Adrenal gland (tissue), 12 donors: Measurements from ENCODE around the gene RPRML. TPM values are rescaled to one million over a fixed set of nuclear protein-coding genes. Genes with fewer than 3 reads are reported as not detected.
"Not testable (repeated sequence)": the region's sequence is repeated elsewhere in the genome, so short reads cannot be mapped to it uniquely, and the experiment has no call there.

ENCODE experiments used
- DNase-seq, 7 donors: peaks; one replicate each; pipeline ENCODE4 v3.0.0-alpha.2; 2019 to 2020
- H3K27ac ChIP-seq, 5 donors: fragments of 200-600 bp; sonication (generic) in 4 of 5; 1 replicate in 3 of 5; 2 replicates in 2 of 5; pipeline versions ENCODE4 v1.5.1 to v1.8.0; 2016 to 2020; ENCODE audit warnings: mild to moderate bottlenecking in 1 of 5
- H3K27me3 ChIP-seq: fragments of 200-600 bp; 2 replicates; pipeline ENCODE4 v1.8.0; 2021
- H3K36me3 ChIP-seq, 2 donors: fragments of 200-600 bp; replicated peaks in 1 of 2; 1 replicate in 1 of 2; 2 replicates in 1 of 2; pipeline versions ENCODE4 v1.5.1 to v1.8.0; 2018 to 2022
- H3K4me1 ChIP-seq, 2 donors: fragments of 200-600 bp; replicated peaks in 1 of 2; 1 replicate in 1 of 2; 2 replicates in 1 of 2; pipeline versions ENCODE4 v1.5.1 to v1.8.0; 2018 to 2021
- H3K4me3 ChIP-seq, 4 donors: fragments of 200-600 bp; sonication (generic) in 3 of 4; one replicate each; pipeline ENCODE4 v1.5.1; 2016 to 2018
- H3K9me3 ChIP-seq, 3 donors: fragments of 200-600 bp; sonication (generic) in 1 of 3; replicated peaks in 1 of 3; 1 replicate in 2 of 3; 2 replicates in 1 of 3; pipeline versions ENCODE4 v1.5.1 to v1.8.0; 2016 to 2021
- POLR2A ChIP-seq, 2 donors: fragments of 450-650 bp; IDR thresholded peaks; one replicate each; pipeline ENCODE4 v1.6.1; 2017; ENCODE audit warnings: antibody characterized with exemption in 2 of 2, mild to moderate bottlenecking in 2 of 2, moderate library complexity in 1 of 2
- WGBS, 4 donors: extraction: QIAGEN DNeasy Blood & Tissue Kit in 2 of 4; methylation state at CpG; one replicate each; pipeline versions ENCODE4 v1.1.5 to v1.1.7; 2013 to 2017; 5-methylcytosine and 5-hydroxymethylcytosine counted together
- intact Hi-C, 2 donors: fragments of 100-400 bp; cut with DNase I; formaldehyde crosslinking; loops; one replicate each; pipeline versions ENCODE4 v1.14.1 to v1.15.0; 2022 to 2023
- polyA plus RNA-seq, 3 donors: library from polyadenylated mRNA; stranded (reverse); fragments of 200-250 nt in 2 of 3; fragments of 350-450 nt in 1 of 3; fragmentation: Illumina TruSeq in 1 of 3; extraction: RNeasy Lipid Tissue Mini Kit (QIAGEN cat#74804) in 1 of 3; gene quantifications; one replicate each; pipeline ENCODE4 v1.2.3, GENCODE V29; 2013 to 2014
- total RNA-seq, 9 donors: library from RNA; depleted of rRNA in 4 of 9; stranded (reverse); fragments of >200 nt in 4 of 9; fragments of 120-200 nt in 1 of 9; fragmentation: NEBNext Ultra II Directional in 1 of 9; extraction: Animal tissue kit (Norgen Biotek cat#: 25700) in 1 of 9; gene quantifications; one replicate each; pipeline versions ENCODE4 v1.1.0 to v1.2.4, GENCODE V29; 2013 to 2023
- TF ChIP-seq, protein P1 (sequence below), 6 experiments: fragments of 450-650 bp in 4 of 6; fragments of 200-600 bp in 2 of 6; sonication (generic) in 1 of 6; IDR thresholded peaks; 1 replicate in 5 of 6; 2 replicates in 1 of 6; pipeline versions ENCODE4 v1.5.1 to v1.8.0; 2016 to 2021; ENCODE audit warnings: antibody characterized with exemption in 6 of 6, mild to moderate bottlenecking in 2 of 6, moderate library complexity in 1 of 6
- donor health status: healthy with polysubstance abuse.
- donor health status: Bipolar disorder and iron deficiency.
- donor health status: DM: yes; HTN: yes; CAD: no.
- donor health status: DM: no; HTN: no; CAD: no.
- donor health status: DM: no; HTN: no; CAD: no.
- donor health status: DM: yes; HTN: yes; CAD: no.

Gene RPRML
- total and polyA plus RNA-seq, 12 donors: 0.07 TPM; not detected in 11

DNA sequence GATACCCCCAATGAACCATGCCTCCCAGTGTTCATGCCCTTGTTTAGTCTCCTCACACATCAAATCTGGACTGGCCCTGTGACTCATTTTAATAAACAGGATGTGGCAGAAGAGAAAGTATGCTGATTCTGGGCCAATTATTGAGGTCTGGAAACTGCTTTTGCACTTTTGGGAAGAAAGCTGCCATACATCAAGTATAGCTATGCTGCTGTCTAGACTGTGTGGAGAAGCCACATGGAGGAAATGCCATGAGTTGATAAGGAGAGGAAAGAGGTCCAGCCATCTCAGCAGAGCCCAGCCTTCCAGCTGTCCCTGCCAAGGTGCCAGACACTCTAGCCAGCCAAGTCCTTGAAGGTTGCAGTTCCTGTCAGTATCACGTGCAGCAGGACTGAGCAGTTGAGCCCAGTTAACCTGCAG is 16.7 kb downstream of the RPRML start:
- no peak for DNase-seq
- intact Hi-C loops: no loop called here

DNA sequence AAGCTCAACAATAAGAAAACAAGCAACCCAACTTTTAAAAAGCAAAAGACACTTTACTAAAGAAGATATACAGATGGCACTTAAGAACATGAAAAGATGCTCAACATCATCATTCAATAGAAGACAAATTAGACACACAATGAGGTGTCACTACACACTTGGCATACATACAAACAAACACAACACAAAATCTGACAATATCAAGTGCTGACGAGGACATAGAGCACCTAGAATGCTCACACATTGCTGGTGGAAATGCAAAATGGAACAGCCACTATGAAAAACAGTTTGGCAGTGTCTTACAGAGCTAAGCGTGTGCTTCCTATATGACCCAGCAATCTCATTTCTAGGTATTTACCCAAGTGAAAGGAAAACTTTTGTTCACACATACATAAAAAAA is 18.9 kb downstream of the RPRML start:
- Histone ChIP-seq H3K36me3 (no peaks in the 10 kb centered on the region), H3K9me3 (no peaks in the 10 kb centered on the region), H3K27me3 (no peaks in the 10 kb centered on the region), H3K27ac (no peak overlapping the region), H3K4me1 (no peaks in the 10 kb centered on the region), H3K4me3 (no peak overlapping the region)
- no peak for DNase-seq
- intact Hi-C loops: no loop called here
- WGBS, 4 donors: 38 to 48% (median 42%) methylated on average over 2 of the region's 2 CpGs
- no peak for TF ChIP-seq POLR2A (IDR thresholded peaks at IDR 0.05)
- TF ChIP-seq, protein P1, sequence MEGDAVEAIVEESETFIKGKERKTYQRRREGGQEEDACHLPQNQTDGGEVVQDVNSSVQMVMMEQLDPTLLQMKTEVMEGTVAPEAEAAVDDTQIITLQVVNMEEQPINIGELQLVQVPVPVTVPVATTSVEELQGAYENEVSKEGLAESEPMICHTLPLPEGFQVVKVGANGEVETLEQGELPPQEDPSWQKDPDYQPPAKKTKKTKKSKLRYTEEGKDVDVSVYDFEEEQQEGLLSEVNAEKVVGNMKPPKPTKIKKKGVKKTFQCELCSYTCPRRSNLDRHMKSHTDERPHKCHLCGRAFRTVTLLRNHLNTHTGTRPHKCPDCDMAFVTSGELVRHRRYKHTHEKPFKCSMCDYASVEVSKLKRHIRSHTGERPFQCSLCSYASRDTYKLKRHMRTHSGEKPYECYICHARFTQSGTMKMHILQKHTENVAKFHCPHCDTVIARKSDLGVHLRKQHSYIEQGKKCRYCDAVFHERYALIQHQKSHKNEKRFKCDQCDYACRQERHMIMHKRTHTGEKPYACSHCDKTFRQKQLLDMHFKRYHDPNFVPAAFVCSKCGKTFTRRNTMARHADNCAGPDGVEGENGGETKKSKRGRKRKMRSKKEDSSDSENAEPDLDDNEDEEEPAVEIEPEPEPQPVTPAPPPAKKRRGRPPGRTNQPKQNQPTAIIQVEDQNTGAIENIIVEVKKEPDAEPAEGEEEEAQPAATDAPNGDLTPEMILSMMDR (IDR thresholded peaks at IDR 0.05): no peak

More for the DNA sequence above, 16.7 kb downstream of the RPRML start:
- H3K27ac ChIP-seq: no peak overlapping the region
- no peaks in the 10 kb centered on the region for H3K27me3 ChIP-seq
- no peaks in the 10 kb centered on the region for H3K4me1 ChIP-seq
- no peaks in the 10 kb centered on the region for H3K9me3 ChIP-seq
- no peak overlapping the region for H3K4me3 ChIP-seq
- H3K36me3 ChIP-seq: no peaks in the 10 kb centered on the region
- TF ChIP-seq, protein P1 (IDR thresholded peaks at IDR 0.05): no peak
- no peak for TF ChIP-seq POLR2A (IDR thresholded peaks at IDR 0.05)
- 0 to 10% (median 1%) methylated on average over 1 of the region's 1 CpG for WGBS, 4 donors

DNA sequence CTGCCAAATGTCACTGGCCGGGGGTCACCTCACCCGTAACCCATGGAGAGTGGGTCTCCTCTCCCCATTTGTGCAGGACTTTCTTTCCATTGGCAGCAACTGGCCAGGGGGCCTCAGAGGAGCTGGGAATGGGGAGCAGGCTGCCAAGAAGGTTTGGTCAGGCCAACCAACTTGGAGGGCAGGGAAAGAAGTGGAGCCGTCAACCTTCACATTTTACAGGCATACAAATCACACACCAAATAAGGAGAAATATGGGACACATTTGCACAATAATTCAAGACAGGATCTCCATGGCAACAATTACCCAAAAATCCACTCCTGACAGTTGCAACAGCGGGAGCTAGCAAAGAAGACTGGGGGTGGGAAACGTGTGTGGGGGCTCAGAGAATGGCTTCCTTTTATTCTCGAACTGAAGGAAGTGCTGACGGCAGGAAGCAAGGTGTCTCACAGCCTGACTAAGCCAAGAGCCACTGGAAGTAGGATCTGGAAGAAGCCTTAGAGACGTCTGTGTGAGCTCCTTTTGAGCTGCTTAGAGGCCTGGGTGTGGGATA is 20.9 kb downstream of the RPRML start:
- Histone ChIP-seq H3K9me3 (no peaks in the 10 kb centered on the region), H3K36me3 (no peaks in the 10 kb centered on the region), H3K27me3 (no peaks in the 10 kb centered on the region), H3K4me3 (no peak overlapping the region), H3K27ac (no peak overlapping the region), H3K4me1 (no peaks in the 10 kb centered on the region)
- TF ChIP-seq, protein P1 (IDR thresholded peaks at IDR 0.05): no peak
- TF ChIP-seq POLR2A (IDR thresholded peaks at IDR 0.05): no peak
- DNase-seq: no peak
- intact Hi-C loops: no loop called here
- 52 to 64% (median 59%) methylated on average over 8 of the region's 8 CpGs for WGBS, 4 donors

GRCh38 chr17:46953191-46953590 is 25.9 kb downstream of the RPRML start:
- H3K27ac ChIP-seq, intact Hi-C loops, H3K27me3 ChIP-seq, H3K4me1 ChIP-seq, H3K4me3 ChIP-seq, H3K9me3 ChIP-seq, DNase-seq, H3K36me3 ChIP-seq: not testable (repeated sequence)
- WGBS, 4 donors: 72 to 92% (median 78%) methylated on average over 1 to 2 of the region's 4 CpGs

- Histone ChIP-seq H3K27ac (no peak overlapping the region), H3K27me3 (no peaks in the 10 kb centered on the region), H3K36me3 (no peaks in the 10 kb centered on the region), H3K4me3 (no peak overlapping the region), H3K4me1 (no peaks in the 10 kb centered on the region), H3K9me3 (no peaks in the 10 kb centered on the region)
- 65 to 82% (median 72%) methylated on average over 9 of the region's 9 CpGs for WGBS, 4 donors
- TF ChIP-seq POLR2A (IDR thresholded peaks at IDR 0.05): no peak
- TF ChIP-seq, protein P1 (IDR thresholded peaks at IDR 0.05): no peak
- no peak for DNase-seq
- intact Hi-C loops: no loop called here
These were observed 26.9 kb downstream of the RPRML start for GRCh38 chr17:46952115-46952514.
